B cell (primary cell): Measurements from ENCODE around the gene AVEN.

ENCODE experiments used
- EZH2 ChIP-seq: IDR thresholded peaks from 2 replicates; pipeline ENCODE4 v1.6.1; 2012; ENCODE audit warnings: borderline replicate concordance, low read depth, mild to moderate bottlenecking, moderate library complexity, low read length; ENCODE audit not compliant: insufficient read depth, poor library complexity, severe bottlenecking
- TF ChIP-seq, protein P1 (sequence below): fragments of 200-600 bp; IDR thresholded peaks from one replicate; pipeline ENCODE4 v1.8.0; 2022; ENCODE audit warnings: antibody characterized with exemption, mild to moderate bottlenecking

DNA sequence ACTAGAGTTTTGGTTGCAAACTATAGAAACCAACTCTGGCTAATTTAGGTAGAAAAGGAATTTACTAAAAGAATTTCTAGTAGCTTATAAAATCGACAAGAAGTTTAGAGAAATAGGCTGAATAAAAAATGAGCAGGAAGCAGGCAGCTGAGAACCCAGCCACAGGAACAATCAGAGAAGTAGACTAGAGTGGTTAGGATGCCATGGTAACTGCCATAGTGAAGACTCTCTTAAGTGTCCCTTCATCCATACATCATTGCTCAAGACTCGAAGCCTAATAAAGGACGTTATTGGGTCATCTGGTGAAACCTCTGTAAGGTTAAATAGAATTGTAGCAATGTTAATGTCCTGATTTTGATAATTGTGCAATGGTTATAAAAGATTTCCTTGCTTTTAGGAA is 13.8 kb downstream of the AVEN start:
- TF ChIP-seq, protein P1, sequence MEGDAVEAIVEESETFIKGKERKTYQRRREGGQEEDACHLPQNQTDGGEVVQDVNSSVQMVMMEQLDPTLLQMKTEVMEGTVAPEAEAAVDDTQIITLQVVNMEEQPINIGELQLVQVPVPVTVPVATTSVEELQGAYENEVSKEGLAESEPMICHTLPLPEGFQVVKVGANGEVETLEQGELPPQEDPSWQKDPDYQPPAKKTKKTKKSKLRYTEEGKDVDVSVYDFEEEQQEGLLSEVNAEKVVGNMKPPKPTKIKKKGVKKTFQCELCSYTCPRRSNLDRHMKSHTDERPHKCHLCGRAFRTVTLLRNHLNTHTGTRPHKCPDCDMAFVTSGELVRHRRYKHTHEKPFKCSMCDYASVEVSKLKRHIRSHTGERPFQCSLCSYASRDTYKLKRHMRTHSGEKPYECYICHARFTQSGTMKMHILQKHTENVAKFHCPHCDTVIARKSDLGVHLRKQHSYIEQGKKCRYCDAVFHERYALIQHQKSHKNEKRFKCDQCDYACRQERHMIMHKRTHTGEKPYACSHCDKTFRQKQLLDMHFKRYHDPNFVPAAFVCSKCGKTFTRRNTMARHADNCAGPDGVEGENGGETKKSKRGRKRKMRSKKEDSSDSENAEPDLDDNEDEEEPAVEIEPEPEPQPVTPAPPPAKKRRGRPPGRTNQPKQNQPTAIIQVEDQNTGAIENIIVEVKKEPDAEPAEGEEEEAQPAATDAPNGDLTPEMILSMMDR = no peak
- no peak for TF ChIP-seq EZH2
